Ectodermal cell (in vitro differentiated cells): Measurements from ENCODE around the gene PNMT.
"Not testable (repeated sequence)": the region's sequence is repeated elsewhere in the genome, so short reads cannot be mapped to it uniquely, and the experiment has no call there.

Source experiments
- H3K27ac ChIP-seq: 2 replicates; pipeline ENCODE4 v1.7.0; 2013; ENCODE audit warnings: mild to moderate bottlenecking, low read depth, low read length; ENCODE audit not compliant: insufficient read depth, poor library complexity, severe bottlenecking
- H3K27me3 ChIP-seq: 2 replicates; pipeline ENCODE4 v1.7.0; 2013; ENCODE audit warnings: mild to moderate bottlenecking, low read length; ENCODE audit not compliant: insufficient read depth, control insufficient read depth, poor library complexity, severe bottlenecking
- H3K36me3 ChIP-seq: one replicate; pipeline ENCODE4 v1.7.0; 2013; ENCODE audit warnings: low read length; ENCODE audit not compliant: control insufficient read depth, insufficient read depth
- H3K4me1 ChIP-seq: one replicate; pipeline ENCODE4 v1.7.0; 2013; ENCODE audit warnings: low read length; ENCODE audit not compliant: control insufficient read depth, insufficient read depth
- H3K4me3 ChIP-seq: 2 replicates; pipeline ENCODE4 v1.7.0; 2013; ENCODE audit warnings: low read depth, low read length, control low read depth; ENCODE audit not compliant: insufficient read depth
- H3K9me3 ChIP-seq: 2 replicates; pipeline ENCODE4 v1.7.0; 2013; ENCODE audit warnings: mild to moderate bottlenecking, low read length, moderate library complexity; ENCODE audit not compliant: control insufficient read depth
- WGBS, 2 experiments: methylation state at CpG; one replicate each; pipeline ENCODE4 v1.1.7; 2013; ENCODE audit warnings: missing lambda C conversion rate in 2 of 2; 5-methylcytosine and 5-hydroxymethylcytosine counted together

PNMT gene

GRCh38 chr17:39711071-39711470, 42.8 kb downstream of the PNMT start:
- not testable (repeated sequence) for H3K4me1 ChIP-seq, H3K27ac ChIP-seq, H3K4me3 ChIP-seq, H3K9me3 ChIP-seq, H3K27me3 ChIP-seq
- H3K36me3 ChIP-seq = peaks cover 26% of the 10 kb centered on the region
- WGBS, 2 experiments = 90 to 96% methylated on average over 11 of the region's 11 CpGs

DNA sequence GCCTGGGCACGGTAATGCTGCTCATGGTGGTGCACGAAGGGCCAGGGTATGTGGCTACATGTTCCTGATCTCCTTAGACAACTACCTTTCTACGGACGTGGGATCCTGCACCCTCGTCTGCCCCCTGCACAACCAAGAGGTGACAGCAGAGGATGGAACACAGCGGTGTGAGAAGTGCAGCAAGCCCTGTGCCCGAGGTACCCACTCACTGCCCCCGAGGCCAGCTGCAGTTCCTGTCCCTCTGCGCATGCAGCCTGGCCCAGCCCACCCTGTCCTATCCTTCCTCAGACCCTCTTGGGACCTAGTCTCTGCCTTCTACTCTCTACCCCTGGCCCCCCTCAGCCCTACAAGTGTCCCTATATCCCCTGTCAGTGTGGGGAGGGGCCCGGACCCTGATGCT, 43.6 kb downstream of the PNMT start:
- no peaks in the 10 kb centered on the region for H3K9me3 ChIP-seq
- no peaks in the 10 kb centered on the region for H3K4me1 ChIP-seq
- no peak overlapping the region for H3K4me3 ChIP-seq
- WGBS, 2 experiments = 93 to 95% methylated on average over 10 of the region's 10 CpGs
- H3K27me3 ChIP-seq = no peaks in the 10 kb centered on the region
- H3K27ac ChIP-seq = no peak overlapping the region
- peaks cover 27% of the 10 kb centered on the region for H3K36me3 ChIP-seq

DNA sequence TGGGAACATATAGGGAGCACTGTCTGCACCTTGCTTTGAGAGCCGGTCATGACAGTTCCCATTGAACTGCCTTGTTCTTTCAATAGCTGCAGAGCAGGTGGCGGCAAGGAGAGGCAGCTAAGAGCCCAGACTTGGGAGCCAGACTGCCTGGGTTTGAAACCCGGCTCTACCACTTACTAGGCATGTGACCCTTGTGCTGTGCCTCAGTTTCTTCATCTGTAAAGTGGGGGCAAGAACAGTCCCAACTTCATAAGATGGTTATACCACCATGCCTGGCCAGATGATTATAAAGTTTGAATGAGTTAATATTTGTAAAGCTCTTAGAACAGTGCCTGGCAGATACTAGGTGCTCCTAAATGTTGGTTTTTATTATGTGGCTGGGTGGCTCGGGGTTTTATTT, 46.0 kb downstream of the PNMT start:
- Histone ChIP-seq H3K36me3 (peaks cover 29% of the 10 kb centered on the region), H3K27me3 (no peaks in the 10 kb centered on the region), H3K4me1 (no peaks in the 10 kb centered on the region), H3K27ac (no peak overlapping the region), H3K9me3 (no peaks in the 10 kb centered on the region), H3K4me3 (no peak overlapping the region)
- WGBS, 2 experiments = 96% methylated on average over 4 of the region's 4 CpGs

DNA sequence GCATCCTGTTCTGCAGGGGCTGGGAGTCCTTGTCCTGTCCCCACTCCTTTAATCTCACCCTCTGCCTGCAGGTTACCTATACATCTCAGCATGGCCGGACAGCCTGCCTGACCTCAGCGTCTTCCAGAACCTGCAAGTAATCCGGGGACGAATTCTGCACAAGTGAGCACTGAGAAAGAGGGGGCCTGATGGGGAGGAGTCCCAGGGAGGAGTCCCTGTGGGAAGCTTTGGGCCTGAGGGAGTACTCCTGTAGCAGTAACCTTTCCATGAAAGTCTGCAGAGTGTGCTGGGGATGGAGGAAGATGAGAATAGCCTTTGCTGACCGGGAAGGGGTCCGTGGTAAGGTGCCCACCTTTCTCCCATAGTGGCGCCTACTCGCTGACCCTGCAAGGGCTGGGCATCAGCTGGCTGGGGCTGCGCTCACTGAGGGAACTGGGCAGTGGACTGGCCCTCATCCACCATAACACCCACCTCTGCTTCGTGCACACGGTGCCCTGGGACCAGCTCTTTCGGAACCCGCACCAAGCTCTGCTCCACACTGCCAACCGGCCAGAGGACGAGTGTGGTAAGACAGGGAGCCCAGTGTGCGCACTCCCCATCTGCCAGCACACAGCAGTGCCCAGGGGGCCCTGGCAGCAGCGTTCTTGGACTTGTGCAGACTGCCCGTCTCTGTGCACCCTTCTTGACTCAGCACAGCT, 47.3 kb downstream of the PNMT start:
- no peak overlapping the region for H3K4me3 ChIP-seq
- WGBS, 2 experiments = 95 to 96% methylated on average over 18 of the region's 18 CpGs

DNA sequence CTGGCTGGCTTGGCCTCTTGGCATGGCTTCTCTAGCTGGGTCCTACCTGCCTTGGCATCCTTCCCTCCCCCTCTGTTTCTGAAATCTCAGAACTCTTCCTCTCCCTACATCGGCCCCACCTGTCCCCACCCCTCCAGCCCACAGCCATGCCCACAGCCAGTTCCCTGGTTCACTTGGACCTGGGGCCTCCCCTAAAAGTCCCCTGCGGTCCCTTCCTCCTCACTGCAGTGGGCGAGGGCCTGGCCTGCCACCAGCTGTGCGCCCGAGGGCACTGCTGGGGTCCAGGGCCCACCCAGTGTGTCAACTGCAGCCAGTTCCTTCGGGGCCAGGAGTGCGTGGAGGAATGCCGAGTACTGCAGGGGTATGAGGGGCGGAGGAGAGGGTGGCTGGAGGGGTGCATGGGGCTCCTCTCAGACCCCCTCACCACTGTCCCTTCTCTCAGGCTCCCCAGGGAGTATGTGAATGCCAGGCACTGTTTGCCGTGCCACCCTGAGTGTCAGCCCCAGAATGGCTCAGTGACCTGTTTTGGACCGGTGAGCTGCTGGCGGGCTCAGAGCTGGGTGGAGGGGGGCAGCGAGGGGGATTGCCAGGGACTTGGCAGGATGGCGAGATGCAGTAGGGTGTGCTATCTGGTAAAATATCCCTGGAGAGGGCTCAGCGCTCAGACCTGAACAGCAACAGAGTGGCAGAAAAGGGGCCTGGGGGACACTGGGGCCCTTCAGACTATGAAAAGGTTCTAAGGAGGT, 48.0 kb downstream of the PNMT start:
- no peaks in the 10 kb centered on the region for H3K4me1 ChIP-seq
- H3K27me3 ChIP-seq = no peaks in the 10 kb centered on the region
- H3K36me3 ChIP-seq = peaks cover 38% of the 10 kb centered on the region
- H3K27ac ChIP-seq = no peak overlapping the region
- WGBS, 2 experiments = 95% methylated on average over 15 of the region's 15 CpGs
- no peaks in the 10 kb centered on the region for H3K9me3 ChIP-seq
- no peak overlapping the region for H3K4me3 ChIP-seq

More for the DNA sequence above, 47.3 kb downstream of the PNMT start:
- Histone ChIP-seq H3K9me3 (no peaks in the 10 kb centered on the region), H3K27me3 (no peaks in the 10 kb centered on the region), H3K27ac (no peak overlapping the region), H3K36me3 (peaks cover 38% of the 10 kb centered on the region), H3K4me1 (no peaks in the 10 kb centered on the region)

- H3K36me3 ChIP-seq = peaks cover 30% of the 10 kb centered on the region
- no peaks in the 10 kb centered on the region for H3K9me3 ChIP-seq
- H3K27ac ChIP-seq = no peak overlapping the region
- H3K27me3 ChIP-seq = no peaks in the 10 kb centered on the region
- 93 to 94% methylated on average over 11 of the region's 11 CpGs for WGBS, 2 experiments
- no peaks in the 10 kb centered on the region for H3K4me1 ChIP-seq
- H3K4me3 ChIP-seq = no peak overlapping the region
These were observed 48.8 kb downstream of the PNMT start for GRCh38 chr17:39716879-39717536.

DNA sequence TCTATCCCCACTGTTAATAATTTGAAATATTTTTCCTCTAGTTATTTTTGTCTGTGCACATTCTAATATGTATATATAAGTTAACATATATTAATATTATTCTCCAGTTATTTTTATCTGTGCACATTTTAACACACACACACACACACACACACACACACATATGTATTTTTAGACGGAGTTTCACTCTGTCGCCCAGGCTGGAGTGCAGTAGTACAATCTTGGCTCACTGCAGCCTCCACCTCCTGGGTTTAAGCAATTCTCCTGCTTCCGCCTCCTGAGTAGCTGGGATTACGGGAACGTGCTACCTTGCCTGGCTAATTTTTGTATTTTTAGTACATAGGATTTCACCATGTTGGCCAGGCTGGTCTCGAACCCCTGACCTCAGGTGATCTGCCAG, 49.4 kb downstream of the PNMT start:
- Histone ChIP-seq H3K4me3 (no peak overlapping the region), H3K27ac (no peak overlapping the region), H3K9me3 (no peaks in the 10 kb centered on the region), H3K4me1 (no peaks in the 10 kb centered on the region), H3K27me3 (no peaks in the 10 kb centered on the region), H3K36me3 (peaks cover 26% of the 10 kb centered on the region)
- 92 to 93% methylated on average over 6 of the region's 6 CpGs for WGBS, 2 experiments

DNA sequence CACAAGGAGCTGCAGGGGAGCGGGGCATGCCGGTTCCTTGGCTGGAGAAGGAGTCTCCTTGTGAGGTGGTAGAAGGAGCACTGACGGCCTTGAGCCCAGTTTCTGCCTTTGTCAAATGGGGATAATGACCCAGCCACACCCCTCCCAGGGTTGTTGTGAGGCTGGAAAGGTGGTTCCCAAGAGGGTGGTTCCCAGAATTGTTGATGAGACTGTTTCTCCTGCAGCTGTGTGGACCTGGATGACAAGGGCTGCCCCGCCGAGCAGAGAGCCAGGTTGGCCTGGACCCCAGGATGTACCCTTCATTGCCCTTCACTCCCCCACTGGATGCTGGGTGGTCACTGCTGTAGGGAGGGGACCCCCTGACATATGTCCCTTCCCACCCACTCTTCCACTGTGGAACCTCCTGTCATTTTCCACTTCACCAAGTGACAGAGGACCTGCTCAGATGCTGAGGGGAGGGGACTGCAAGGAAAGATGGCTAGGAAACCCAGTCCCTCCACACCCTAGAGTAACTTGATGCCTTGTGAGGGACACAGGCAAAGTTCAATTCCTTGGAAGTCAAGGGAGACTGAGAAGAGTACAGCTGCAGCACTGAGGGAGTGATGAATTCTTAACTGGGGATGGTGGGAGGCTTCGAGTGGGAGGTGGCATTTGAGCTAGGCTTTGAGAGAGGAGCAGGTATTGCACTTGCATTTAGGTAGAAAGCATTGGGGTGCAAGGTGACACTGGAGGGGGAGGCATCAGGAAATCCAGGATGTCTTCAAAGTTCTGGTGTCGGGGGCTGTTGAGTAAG, 51.5 kb downstream of the PNMT start:
- no peaks in the 10 kb centered on the region for H3K9me3 ChIP-seq
- H3K4me3 ChIP-seq = no peak overlapping the region
- no peak overlapping the region for H3K27ac ChIP-seq
- H3K27me3 ChIP-seq = no peaks in the 10 kb centered on the region
- H3K36me3 ChIP-seq = peaks cover 28% of the 10 kb centered on the region
- WGBS, 2 experiments = 92 to 96% methylated on average over 7 of the region's 7 CpGs
- H3K4me1 ChIP-seq = no peaks in the 10 kb centered on the region
